Stimulated activated CD4-positive, alpha-beta T cell treated with anti-CD3 and anti-CD28 coated beads, TNF-alpha, amount 100 ng/mL, for 1 hour (primary cell): ENCODE measurements around the gene COPG1.

Experiments
- DNase-seq, 3 donors: peaks; one replicate each; pipeline ENCODE4 v3.0.0-alpha.2; 2020; ENCODE audit warnings: low read depth in 3 of 3, low spot score in 1 of 3

Gene COPG1

GRCh38 chr3:129313665-129314385 is 64.4 kb downstream of the COPG1 start:
- no peak for DNase-seq

DNA sequence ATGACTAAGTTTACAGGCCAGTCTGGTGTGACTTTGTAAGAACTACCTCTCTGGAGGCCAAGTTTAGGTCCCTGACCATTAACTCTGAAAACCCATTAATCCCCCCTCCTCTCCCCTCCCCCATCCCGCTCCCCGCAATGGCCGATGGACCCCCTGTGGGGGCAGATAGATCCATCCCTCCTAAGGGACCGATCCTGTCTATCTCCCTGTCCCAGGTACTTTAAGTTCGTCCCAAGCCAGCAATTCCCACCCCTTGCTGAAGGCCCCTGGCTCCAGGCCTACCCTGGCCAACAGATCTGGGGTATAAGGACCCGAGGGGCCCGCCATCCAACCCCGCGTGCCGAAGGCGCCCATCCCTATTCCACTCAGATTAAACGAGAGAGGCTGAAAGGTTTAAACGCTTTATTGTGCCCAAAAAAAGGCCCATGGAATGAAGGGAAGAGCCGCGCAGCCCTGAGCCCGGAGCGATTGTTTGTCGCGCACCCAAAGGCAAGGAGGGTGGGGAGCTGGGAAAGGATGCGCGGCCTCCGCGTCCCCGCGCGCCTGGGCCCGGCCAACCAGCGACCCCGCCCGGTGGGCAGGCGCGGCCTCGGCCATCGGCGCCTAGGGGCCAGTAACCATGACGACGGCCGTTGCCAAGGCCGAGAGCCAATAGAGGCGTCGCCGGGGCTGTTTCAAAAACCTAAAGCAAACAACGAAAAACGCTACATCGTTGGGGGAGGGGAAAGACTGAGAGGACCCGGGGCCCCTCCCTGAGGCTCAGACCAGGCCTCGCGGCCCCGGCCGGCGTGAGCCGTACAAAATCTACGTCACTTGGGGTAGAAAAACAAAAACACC is 65.2 kb downstream of the COPG1 start:
- peak in 1 of 3 donors; percentile 28 for DNase-seq

DNA sequence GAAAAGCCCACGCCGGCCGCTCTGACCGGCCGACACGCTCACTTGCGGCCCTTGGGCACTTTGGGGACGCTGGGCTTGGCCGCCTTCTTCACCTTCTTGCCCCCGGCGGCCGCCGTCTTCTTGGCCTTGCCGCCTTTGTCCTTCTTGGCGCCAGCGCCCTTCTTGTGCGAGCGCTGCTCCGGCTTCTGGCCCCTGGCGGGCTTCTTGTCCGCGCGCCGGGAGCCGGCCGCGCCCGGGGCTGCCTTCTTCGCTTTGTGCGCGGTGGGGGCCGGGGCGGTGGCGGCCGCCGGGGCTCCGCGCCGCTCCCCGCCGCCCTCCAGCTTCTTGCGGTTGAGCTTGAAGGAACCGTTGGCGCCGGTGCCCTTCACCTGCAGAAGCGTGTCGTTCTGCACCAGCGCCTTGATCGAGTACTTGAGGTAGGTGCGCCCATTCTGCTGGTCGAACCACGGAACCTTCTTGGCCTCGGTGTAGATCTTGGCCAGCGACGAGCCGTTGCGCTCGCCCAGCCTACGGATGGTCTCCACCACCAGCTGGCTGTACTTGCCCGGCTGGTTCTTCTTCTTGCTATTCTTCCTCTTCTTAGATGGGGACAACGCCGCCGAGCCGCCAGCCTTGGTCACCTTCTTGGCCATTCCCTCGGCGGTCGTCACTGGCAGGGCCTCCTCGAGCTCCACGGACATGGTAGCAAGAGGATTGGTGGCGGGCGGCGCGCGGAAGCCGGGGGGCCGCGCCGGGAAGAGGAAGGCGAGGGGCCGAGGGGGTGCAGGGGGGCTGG is 66.0 kb downstream of the COPG1 start:
- DNase-seq = peak in 1 of 3 donors; percentile 24

GRCh38 chr3:129315998-129316247 is 66.5 kb downstream of the COPG1 start:
- DNase-seq = no peak

DNA sequence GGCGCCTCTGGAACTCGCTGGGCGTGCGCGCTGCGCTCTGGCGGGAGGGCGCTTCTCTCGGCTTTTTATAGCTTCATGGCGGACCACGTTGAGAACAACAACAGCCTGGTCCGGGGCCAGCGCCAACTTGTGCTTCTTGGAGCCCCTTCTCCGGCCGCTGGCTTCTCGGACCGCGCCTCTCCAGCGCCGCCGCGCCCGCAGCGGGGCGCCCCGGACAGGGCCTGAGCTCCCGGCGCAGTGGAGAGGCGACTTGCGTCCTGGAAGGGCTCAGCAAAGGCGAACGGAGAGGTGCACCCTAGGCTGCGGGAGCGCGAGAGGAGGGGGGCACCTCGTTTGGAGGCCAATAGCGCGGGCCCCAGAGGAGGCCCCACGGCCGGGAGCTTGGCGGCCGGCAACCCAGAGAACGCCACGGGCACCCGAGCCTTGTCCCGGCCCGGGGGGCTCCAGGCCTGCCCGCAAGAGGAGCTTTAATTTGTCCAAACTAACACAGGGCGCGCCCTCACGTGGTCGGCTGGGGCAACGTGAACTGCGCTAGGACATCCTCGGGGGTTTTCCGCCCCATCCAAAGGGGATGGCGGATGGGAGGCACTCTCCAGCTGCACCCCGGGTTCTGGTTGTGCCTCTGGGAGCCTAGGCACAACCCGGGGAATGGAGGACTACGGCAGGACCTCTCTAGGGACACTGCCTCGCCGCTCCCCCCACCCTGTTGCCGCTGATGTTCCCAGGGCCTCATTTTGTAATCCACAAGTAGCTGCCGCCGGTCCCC is 67.0 kb downstream of the COPG1 start:
- peak; percentile 68 to 89 (median 84) for DNase-seq

DNA sequence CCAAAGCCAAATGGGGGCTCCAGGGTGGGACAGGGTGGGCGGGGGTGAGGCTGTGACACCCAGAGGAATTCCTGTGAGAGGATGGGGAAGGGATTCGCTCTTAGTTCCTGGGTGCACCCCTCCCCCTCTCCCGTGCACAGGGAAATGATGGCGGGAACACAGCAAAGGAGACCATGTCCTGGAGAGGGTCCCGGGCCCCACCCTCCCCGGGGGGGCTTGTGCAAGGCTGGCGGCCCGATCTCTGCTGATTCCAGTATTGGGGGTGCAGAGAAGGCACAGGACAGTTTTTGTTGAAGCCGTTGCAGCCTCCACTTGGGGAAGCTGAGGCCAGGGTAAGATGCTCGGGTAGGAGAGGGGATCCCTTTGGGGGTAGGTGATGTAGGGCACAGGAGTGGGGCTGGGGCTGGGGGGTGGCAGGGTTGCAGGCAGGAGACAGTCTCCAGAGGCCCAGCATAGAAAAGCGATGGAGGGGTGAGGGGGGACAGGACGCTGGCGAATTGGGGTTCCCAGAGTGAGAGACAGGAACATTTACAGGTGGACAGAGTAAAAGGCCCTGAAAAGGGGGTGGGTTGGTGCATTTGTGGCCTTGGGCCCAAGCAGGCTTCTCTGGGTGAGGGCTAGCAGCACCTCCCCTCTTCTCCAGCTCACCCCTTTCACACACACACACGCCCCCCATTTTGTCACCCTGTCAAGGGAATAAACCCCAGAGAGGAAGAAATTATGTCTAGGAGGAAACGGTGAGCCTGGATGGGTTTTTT is 67.8 kb downstream of the COPG1 start:
- no peak for DNase-seq

GRCh38 chr3:129317848-129318247 is 68.4 kb downstream of the COPG1 start:
- DNase-seq = no peak

GRCh38 chr3:129318921-129319320 is 69.5 kb downstream of the COPG1 start:
- DNase-seq = no peak

DNA sequence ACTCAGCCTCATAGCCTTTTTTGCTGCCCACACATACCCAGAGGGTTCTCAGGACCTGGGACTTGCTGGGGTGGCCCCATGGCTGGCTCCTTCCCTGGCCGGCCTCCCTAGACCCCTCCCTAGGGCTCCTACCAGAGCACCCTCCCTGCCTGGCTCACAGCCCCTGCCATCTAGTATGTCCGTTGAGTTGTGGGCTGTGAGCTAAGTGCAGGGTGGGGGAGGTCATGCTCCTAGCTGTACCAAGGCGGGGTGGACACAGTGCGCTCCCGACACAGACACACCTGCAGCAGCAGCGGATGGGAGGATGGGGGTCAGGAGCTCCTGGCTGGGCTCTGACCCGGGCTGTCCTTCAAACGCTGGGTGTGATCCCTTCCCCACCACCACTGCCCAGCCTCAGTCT is 70.9 kb downstream of the COPG1 start:
- DNase-seq = no peak

GRCh38 chr3:129320825-129321487 is 71.5 kb downstream of the COPG1 start:
- DNase-seq = no peak

DNA sequence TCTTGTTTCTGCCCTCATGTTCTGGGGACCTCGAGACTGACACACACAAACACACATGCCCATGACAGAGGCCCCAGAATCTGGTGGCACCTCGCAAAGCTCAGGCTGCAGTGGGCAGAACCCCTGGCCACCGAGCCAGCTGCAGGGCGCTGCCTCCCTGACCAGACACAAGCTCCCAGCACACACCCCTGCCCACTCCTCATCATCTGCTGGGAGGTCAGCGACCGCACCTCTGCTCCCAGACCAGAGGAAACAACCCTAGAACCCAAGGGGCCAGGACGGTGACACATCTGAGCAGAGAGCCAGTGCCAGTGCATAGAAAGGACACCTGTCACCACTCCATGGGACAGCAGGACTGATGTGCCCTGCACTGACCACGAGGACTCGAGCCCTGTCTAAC is 72.5 kb downstream of the COPG1 start:
- no peak for DNase-seq

DNA sequence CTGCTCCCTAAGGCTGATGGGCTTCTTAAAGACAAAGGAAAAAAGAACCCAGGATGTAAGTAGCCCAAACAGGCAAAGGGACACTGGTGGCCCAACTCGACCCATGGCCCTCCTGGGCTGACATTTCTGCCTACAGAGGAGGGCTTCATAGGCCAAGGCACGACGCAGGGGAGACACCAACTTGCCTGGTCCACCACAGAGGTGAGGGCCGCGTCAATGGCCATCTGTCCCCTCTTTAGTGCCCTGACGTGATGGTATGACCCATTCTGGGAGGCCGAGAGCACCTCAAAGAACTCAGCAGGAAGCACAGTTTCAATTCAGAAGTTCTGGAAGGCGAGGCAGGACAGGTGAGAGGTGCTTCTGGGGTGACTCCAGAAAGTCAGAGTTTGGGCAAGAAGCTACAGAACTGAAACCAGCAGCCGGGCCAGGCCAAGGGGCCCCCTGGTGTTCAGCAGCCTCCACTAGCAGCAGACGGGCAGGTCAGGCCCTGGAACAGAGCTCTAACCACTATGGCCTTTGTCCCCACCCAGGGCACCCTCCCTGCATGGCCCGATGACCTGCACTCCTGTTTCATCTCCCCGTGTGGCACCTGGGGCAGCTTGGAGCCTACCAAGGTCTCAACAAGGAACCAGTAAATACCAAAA is 74.4 kb downstream of the COPG1 start:
- no peak for DNase-seq

GRCh38 chr3:129324855-129325254 is 75.4 kb downstream of the COPG1 start:
- no peak for DNase-seq

GRCh38 chr3:129325383-129325782 is 76.0 kb downstream of the COPG1 start:
- DNase-seq = no peak

- no peak for DNase-seq
These were observed 76.7 kb downstream of the COPG1 start for GRCh38 chr3:129326138-129326537.

DNA sequence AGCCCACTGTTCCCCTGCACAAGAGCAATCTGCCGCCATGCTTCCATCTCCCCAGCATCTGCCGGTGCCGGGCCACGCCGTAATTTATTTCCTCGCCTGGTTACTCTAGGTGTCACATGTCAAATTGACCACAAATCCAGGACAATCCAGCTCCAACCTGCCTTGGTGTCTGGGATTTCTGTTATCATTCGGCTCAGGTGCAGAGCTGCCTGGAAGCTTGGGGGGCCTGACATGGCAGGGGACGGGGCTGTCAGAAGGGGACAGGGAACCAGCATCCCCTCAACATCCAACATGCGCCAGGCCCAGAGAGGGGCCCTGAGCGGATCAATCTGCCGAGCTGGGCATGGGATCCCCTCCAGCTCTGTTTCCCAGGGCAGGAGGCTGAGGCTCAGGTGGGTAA is 77.2 kb downstream of the COPG1 start:
- no peak for DNase-seq
